ENCODE results near the gene HSPA1A. TPM values are rescaled to one million over a fixed set of nuclear protein-coding genes. Genes with fewer than 3 reads are reported as not detected.
"Not testable (repeated sequence)": the region's sequence is repeated elsewhere in the genome, so short reads cannot be mapped to it uniquely, and the experiment has no call there.

The HSPA1A gene
- total RNA-seq, 1 donor from 2014 or later = 28.1 TPM

DNA sequence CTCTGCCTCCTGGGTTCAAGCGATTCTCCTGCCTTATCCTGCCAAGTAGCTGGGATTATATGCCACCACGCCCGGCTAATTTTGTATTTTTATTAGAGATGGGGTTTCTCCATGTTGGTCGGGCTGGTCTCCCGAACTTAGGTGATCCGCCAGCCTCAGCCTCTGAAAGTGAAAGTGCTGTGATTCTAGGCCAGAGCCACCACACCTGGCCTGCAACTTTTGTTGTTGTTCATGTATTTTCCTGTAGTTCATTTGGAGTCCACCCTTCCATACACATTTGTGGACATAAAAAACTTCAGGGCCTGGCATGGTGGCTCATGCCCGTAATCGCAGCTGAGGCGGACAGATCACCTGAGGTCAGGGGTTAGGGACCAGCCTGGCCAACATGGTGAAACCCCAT, 26.7 kb downstream of the HSPA1A start:
- CTCF ChIA-PET = no interaction called here
- Mint-ChIP-seq H3K4me3 (no peak overlapping the region), H3K4me1 (peaks cover 20% of the 10 kb centered on the region)

DNA sequence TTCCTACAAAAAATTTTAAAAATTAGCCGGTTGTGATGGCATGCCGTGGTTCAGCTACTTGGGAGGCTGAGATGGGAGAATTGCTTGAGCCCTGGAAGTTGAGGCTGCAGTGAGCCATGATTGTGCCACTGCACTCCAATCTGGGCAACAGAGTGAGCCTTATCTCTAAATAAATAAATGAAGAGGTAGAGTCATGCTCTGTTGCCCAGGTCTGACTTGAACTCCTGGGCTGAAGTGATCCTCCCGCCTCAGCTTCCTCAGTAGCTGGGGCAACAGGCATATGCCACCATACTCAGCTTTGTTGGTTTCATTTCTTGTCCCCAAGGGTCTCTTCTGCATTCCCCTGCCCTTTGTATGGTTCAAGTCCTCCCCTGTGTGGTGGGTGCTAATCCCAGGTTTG, 29.2 kb downstream of the HSPA1A start:
- CTCF ChIA-PET = no interaction called here
- ATAC-seq (ENCODE audit: low read depth) (no peak), DNase-seq (no peak)
- Mint-ChIP-seq H3K4me3 (no peak overlapping the region), H3K27ac (no peak overlapping the region), H3K4me1 (no peaks in the 10 kb centered on the region), H3K36me3 (ENCODE audit: low read depth) (peaks cover 31% of the 10 kb centered on the region), H3K9me3 (no peaks in the 10 kb centered on the region), H3K27me3 (no peaks in the 10 kb centered on the region)
- no peak for TF ChIP-seq CTCF (IDR thresholded peaks at IDR 0.05)
- intact Hi-C loops (cut with micrococcal nuclease) = no loop called here
- POLR2A ChIA-PET = interaction anchor here (0.6 to 1.5 kb wide), 4 partner anchors 9 to 77 kb away, joined by 3 to 7 read pairs (median 6); no protein-coding TSS in a partner anchor

More for the DNA sequence above, 26.7 kb downstream of the HSPA1A start:
- intact Hi-C loops (cut with micrococcal nuclease) = no loop called here
- Mint-ChIP-seq H3K27me3 (no peaks in the 10 kb centered on the region), H3K36me3 (ENCODE audit: low read depth) (peaks cover 51% of the 10 kb centered on the region), H3K27ac (no peak overlapping the region), H3K9me3 (no peaks in the 10 kb centered on the region)
- TF ChIP-seq CTCF (IDR thresholded peaks at IDR 0.05) = no peak
- POLR2A ChIA-PET = interaction anchor here (1.2 to 1.4 kb wide), 2 partner anchors 114 to 203 kb away, joined by 3 read pairs; no protein-coding TSS in a partner anchor
- no peak for ATAC-seq (ENCODE audit: low read depth)
- DNase-seq = no peak

DNA sequence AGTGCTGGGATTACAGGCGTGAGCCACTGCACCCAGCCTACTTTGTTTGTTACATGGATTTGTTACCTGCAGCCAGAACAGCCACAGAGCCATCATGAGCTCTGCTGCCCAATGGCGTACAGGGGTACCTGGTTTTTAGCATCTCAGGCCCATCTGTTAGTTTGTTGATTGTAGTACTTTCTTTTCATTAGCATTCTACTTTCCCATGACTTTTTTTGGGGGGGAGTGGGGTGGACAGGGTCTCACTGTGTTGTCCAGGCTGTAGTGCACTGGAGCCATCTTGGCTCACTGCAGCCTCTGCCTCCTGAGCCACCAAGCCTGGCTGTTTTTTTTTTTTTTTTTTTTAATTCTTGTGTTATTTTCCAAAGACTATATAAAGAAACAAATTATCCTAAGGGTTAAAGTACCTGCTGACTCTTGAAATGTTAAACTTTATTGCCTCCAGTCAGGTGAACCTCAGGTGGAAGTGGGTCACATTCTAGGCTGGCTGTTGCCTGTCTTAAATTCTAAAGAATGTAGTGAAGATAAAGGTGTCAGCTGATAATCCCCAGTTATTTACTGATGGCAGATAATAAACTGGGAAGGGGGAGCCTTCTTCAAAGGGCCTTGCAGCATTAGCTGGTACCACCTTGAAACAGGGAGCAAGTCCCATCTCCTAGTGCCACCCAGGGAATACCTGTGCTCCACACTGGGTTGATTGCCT, 32.1 kb downstream of the HSPA1A start:
- Mint-ChIP-seq H3K36me3 (ENCODE audit: low read depth) (peaks cover 8% of the 10 kb centered on the region), H3K9me3 (no peaks in the 10 kb centered on the region), H3K4me3 (no peak overlapping the region), H3K4me1 (no peaks in the 10 kb centered on the region), H3K27ac (no peak overlapping the region), H3K27me3 (no peaks in the 10 kb centered on the region)
- POLR2A ChIA-PET = interaction anchor here (0.6 to 1.0 kb wide), 2 partner anchors 15 to 980 kb away, joined by 3 to 6 read pairs; partner anchors contain the start of gene NEU1
- ATAC-seq (ENCODE audit: low read depth) = no peak
- TF ChIP-seq CTCF (IDR thresholded peaks at IDR 0.05) = no peak
- DNase-seq = no peak
- CTCF ChIA-PET = no interaction called here
- intact Hi-C loops (cut with micrococcal nuclease) = no loop called here

DNA sequence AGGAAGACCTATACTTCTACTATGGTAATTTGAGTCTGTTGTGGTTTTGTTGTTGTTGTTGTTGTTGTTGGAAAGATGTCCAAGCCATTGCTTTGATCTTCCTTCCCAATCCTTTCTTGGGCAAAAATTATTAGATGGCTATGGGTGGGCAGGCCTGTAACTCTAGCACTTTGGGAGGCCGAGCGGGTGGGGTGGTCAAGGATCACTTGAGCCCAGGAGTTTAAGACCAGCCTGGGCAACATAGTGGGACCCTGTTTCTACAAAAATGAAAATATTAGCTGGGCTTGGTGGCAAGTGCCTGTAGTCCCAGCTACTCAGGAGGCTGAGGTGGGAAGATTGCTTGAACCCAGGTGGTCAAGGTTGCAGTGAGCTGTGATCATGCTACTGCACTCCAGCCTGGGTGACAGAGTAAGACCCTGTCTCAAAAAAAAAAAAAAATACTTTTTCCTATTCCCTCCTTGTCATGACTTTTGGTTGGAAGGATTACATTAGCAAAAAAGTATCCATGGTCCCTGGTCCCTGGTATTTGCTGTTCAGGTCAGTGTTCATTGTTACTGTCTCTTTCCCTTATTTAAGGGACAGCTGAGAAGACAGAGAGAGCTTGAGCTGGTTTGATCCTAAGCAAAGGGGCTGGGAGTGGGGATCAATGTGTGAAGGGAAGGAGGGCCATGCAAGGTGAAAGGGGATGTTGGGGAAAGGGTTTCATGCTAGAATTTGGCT, 35.6 kb downstream of the HSPA1A start:
- no peaks in the 10 kb centered on the region for H3K27me3 Mint-ChIP-seq
- H3K27ac Mint-ChIP-seq = no peak overlapping the region
- H3K4me1 Mint-ChIP-seq = no peaks in the 10 kb centered on the region
- no peak for ATAC-seq (ENCODE audit: low read depth)
- POLR2A ChIA-PET = interaction anchor here (0.7 kb wide), 1 partner anchor 1241 kb away, joined by 5 read pairs; no protein-coding TSS in a partner anchor
- CTCF ChIA-PET = no interaction called here
- DNase-seq = no peak
- no peak overlapping the region for H3K4me3 Mint-ChIP-seq
- no peak for TF ChIP-seq CTCF (IDR thresholded peaks at IDR 0.05)
- intact Hi-C loops (cut with micrococcal nuclease) = no loop called here
- H3K9me3 Mint-ChIP-seq = no peaks in the 10 kb centered on the region
- no peaks in the 10 kb centered on the region for H3K36me3 Mint-ChIP-seq (ENCODE audit: low read depth)

DNA sequence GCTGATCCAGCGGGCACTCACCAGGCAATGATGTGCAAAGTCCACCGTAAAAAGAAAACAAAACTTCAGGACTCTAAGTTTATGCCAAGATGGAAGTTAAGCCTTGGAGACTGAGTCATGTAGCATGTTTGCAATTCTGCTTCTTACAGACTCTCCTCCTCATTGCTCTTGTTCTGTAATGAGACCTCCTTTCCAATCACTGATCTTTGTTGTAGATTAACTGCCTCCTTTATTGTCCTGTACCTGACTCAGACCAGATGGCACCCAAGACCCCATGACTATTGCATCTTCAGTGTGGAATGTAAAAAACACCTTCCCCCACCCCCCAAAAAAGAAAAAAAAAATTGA, 36.1 kb downstream of the HSPA1A start:
- ATAC-seq (ENCODE audit: low read depth) (no peak), DNase-seq (no peak)
- ChIA-PET CTCF (no interaction called here), POLR2A (interaction anchor here (0.6 kb wide), 1 partner anchor 102 kb away, joined by 11 read pairs; no protein-coding TSS in a partner anchor)
- H3K4me3 Mint-ChIP-seq = no peak overlapping the region
- no peaks in the 10 kb centered on the region for H3K36me3 Mint-ChIP-seq (ENCODE audit: low read depth)
- no peaks in the 10 kb centered on the region for H3K27me3 Mint-ChIP-seq
- intact Hi-C loops (cut with micrococcal nuclease) = no loop called here
- no peak overlapping the region for H3K27ac Mint-ChIP-seq
- TF ChIP-seq CTCF (IDR thresholded peaks at IDR 0.05) = no peak
- H3K4me1 Mint-ChIP-seq = no peaks in the 10 kb centered on the region
- H3K9me3 Mint-ChIP-seq = no peaks in the 10 kb centered on the region

DNA sequence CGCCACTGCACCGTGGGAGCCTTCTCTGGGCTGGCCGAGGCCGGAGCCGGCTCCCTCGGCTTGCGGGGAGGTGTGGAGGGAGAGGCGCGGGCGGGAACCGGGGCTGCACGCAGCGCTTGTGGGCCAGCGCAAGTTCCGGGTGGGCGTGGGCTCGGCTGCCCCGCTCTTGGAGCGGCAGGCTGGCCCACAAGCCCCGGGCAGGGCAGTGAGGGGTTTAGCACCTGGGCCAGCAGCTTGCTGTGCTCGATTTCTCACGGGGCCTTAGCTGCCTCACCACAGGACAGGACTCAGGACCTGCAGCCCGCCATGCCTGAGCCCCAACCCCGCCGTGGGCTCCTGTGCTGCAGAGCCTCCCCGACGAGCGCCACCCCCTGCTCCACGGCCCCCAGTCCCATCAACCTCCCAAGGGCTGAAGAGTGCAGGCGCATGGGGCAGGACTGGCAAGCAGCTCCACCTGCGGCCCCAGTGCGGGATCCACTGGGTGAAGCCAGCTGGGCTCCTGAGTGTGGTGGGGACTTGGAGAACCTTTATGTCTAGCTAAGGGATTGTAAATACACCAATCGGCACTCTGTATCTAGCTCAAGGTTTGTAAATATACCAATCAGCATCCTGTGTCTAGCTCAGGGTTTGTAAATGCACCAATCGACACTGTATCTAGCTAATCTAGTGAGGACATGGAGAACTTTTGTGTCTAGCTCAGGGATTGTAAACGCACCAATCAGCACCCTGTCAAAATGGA, 36.8 kb downstream of the HSPA1A start:
- H3K4me1 Mint-ChIP-seq; ATAC-seq (ENCODE audit: low read depth); H3K9me3 Mint-ChIP-seq; H3K36me3 Mint-ChIP-seq (ENCODE audit: low read depth); H3K27me3 Mint-ChIP-seq; DNase-seq; intact Hi-C loops (cut with micrococcal nuclease); H3K27ac Mint-ChIP-seq; H3K4me3 Mint-ChIP-seq; CTCF ChIA-PET: not testable (repeated sequence)
- POLR2A ChIA-PET = interaction anchor here (0.6 kb wide), 1 partner anchor 102 kb away, joined by 11 read pairs; no protein-coding TSS in a partner anchor

DNA sequence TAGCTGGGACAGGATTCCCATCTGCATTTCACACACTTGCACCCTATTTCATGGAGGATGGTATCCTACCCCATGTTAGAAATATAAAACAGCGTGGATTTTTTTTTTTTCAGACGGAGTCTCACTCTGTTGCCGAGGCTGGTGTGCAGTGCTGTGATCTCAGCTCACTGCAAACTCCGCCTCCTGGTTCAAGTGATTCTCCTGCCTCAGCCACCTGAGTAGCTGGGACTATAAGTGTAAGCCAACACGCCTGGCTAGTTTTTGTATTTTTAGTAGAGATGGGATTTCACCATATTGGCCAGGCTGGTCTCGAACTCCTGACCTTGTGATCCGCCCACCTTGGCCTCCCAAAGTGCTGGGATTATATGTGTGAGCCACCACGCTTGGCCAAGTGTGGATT, 42.4 kb downstream of the HSPA1A start:
- Mint-ChIP-seq H3K4me1 (peaks cover 14% of the 10 kb centered on the region), H3K36me3 (ENCODE audit: low read depth) (peaks cover 44% of the 10 kb centered on the region)
- H3K4me3 Mint-ChIP-seq; ATAC-seq (ENCODE audit: low read depth); intact Hi-C loops (cut with micrococcal nuclease); DNase-seq; H3K9me3 Mint-ChIP-seq; H3K27ac Mint-ChIP-seq; CTCF ChIA-PET; H3K27me3 Mint-ChIP-seq: not testable (repeated sequence)
- POLR2A ChIA-PET = interaction anchor here (0.6 kb wide), 1 partner anchor 22 kb away, joined by 9 read pairs; no protein-coding TSS in a partner anchor

Measured in activated B cell treated with CpG ODN at 0.5 μM for 24 hours (primary cell).